MM.1S (cell line): ENCODE results near the gene IMMT.

ENCODE experiments used
- DNase-seq: peaks from one replicate; pipeline ENCODE4 v3.0.0-alpha.2; 2015
- H2AFZ ChIP-seq: fragments of 300-600 bp; sonication (generic); 2 replicates; pipeline ENCODE4 v1.6.0; 2016; ENCODE audit warnings: antibody characterized with exemption, low read length
- H3F3A ChIP-seq: fragments of 300-600 bp; sonication (generic); 2 replicates; pipeline ENCODE4 v1.6.1; 2016; ENCODE audit warnings: mild to moderate bottlenecking, antibody characterized with exemption, low read length, moderate library complexity, mixed read lengths; ENCODE audit not compliant: insufficient read depth
- H3K27ac ChIP-seq: fragments of 300-600 bp; sonication (generic); 2 replicates; pipeline ENCODE4 v1.5.1; 2016; ENCODE audit warnings: mild to moderate bottlenecking, low read length
- H3K27me3 ChIP-seq: fragments of 300-600 bp; sonication (generic); replicated peaks from 2 replicates; pipeline ENCODE4 v1.6.0; 2016; ENCODE audit warnings: low read length; ENCODE audit not compliant: insufficient read depth
- H3K36me3 ChIP-seq: fragments of 300-600 bp; sonication (generic); replicated peaks from 2 replicates; pipeline ENCODE4 v1.6.1; 2016; ENCODE audit warnings: mild to moderate bottlenecking, low read length, mixed read lengths; ENCODE audit not compliant: insufficient read depth
- H3K4me1 ChIP-seq: fragments of 300-600 bp; sonication (generic); 2 replicates; pipeline ENCODE4 v1.6.1; 2016; ENCODE audit warnings: low read length, mixed read lengths
- H3K4me2 ChIP-seq: fragments of 300-600 bp; sonication (generic); 2 replicates; pipeline ENCODE4 v1.6.0; 2016; ENCODE audit warnings: low read depth, low read length
- H3K4me3 ChIP-seq: fragments of 300-600 bp; sonication (generic); 2 replicates; pipeline ENCODE4 v1.5.1; 2016; ENCODE audit warnings: low read length, mixed read lengths
- H3K79me2 ChIP-seq: fragments of 300-600 bp; sonication (generic); 2 replicates; pipeline ENCODE4 v1.6.1; 2016; ENCODE audit warnings: mixed run types, low read length, mixed read lengths
- H3K9ac ChIP-seq: fragments of 300-600 bp; sonication (generic); 2 replicates; pipeline ENCODE4 v1.6.1; 2016; ENCODE audit warnings: low read length, mixed read lengths
- H3K9me2 ChIP-seq: fragments of 300-600 bp; sonication (generic); replicated peaks from 2 replicates; pipeline ENCODE4 v1.6.1; 2016; ENCODE audit warnings: mild to moderate bottlenecking, low read length, mixed read lengths; ENCODE audit not compliant: insufficient read depth
- H3K9me3 ChIP-seq: fragments of 300-600 bp; sonication (generic); replicated peaks from 2 replicates; pipeline ENCODE4 v1.6.1; 2016; ENCODE audit warnings: mild to moderate bottlenecking, low read length, mixed read lengths; ENCODE audit not compliant: insufficient read depth
- H4K20me1 ChIP-seq: fragments of 300-600 bp; sonication (generic); 2 replicates; pipeline ENCODE4 v1.6.1; 2016; ENCODE audit warnings: mild to moderate bottlenecking, low read length, moderate library complexity, mixed read lengths; ENCODE audit not compliant: insufficient read depth
- CTCF ChIP-seq: fragments of 300-600 bp; sonication (generic); IDR thresholded peaks from 2 replicates; pipeline ENCODE4 v1.5.1; 2016; ENCODE audit warnings: antibody characterized with exemption, low read length, mixed read lengths
- EZH2 ChIP-seq: fragments of 300-600 bp; sonication (generic); optimal IDR thresholded peaks from 2 replicates; pipeline ENCODE3; 2017; ENCODE audit warnings: low read depth, mild to moderate bottlenecking, antibody characterized with exemption, low read length, mixed read lengths
- EZH2phosphoT487 ChIP-seq: fragments of 300-600 bp; sonication (generic); IDR thresholded peaks from 2 replicates; pipeline ENCODE4 v1.6.1; 2018; ENCODE audit warnings: antibody characterized with exemption, low read length

Gene IMMT

GRCh38 chr2:86239745-86240144 is 44.5 kb upstream of the IMMT start:
- TF ChIP-seq CTCF (no peak), EZH2phosphoT487 (no peak), EZH2 (no peak)
- Histone ChIP-seq H4K20me1 (no peaks in the 10 kb centered on the region), H3K27me3 (no peaks in the 10 kb centered on the region), H3K9me3 (no peaks in the 10 kb centered on the region), H3K9ac (no peak overlapping the region), H3K79me2 (no peaks in the 10 kb centered on the region), H3F3A (peaks cover 9% of the 10 kb centered on the region), H3K36me3 (no peaks in the 10 kb centered on the region), H3K4me3 (no peak overlapping the region), H2AFZ (no peak overlapping the region), H3K27ac (no peak overlapping the region), H3K9me2 (no peaks in the 10 kb centered on the region), H3K4me1 (peaks cover 38% of the 10 kb centered on the region), H3K4me2 (no peak overlapping the region)
- DNase-seq = no peak

- H3F3A ChIP-seq = peaks cover 9% of the 10 kb centered on the region
- H4K20me1 ChIP-seq = no peaks in the 10 kb centered on the region
- TF ChIP-seq CTCF = no peak
- TF ChIP-seq EZH2phosphoT487 = no peak
- TF ChIP-seq EZH2 = no peak
- no peaks in the 10 kb centered on the region for H3K36me3 ChIP-seq
- no peaks in the 10 kb centered on the region for H3K27me3 ChIP-seq
- H3K4me1 ChIP-seq = peaks cover 34% of the 10 kb centered on the region
- DNase-seq = no peak
- H3K9me3 ChIP-seq = no peaks in the 10 kb centered on the region
- no peak overlapping the region for H3K9ac ChIP-seq
- H3K79me2 ChIP-seq = no peaks in the 10 kb centered on the region
- H3K4me3 ChIP-seq = no peak overlapping the region
- no peak overlapping the region for H3K4me2 ChIP-seq
- no peak overlapping the region for H3K27ac ChIP-seq
- H2AFZ ChIP-seq = no peak overlapping the region
- no peaks in the 10 kb centered on the region for H3K9me2 ChIP-seq
Observed at GRCh38 chr2:86239326-86239725, 44.1 kb upstream of the IMMT start.

GRCh38 chr2:86238354-86238753 is 43.1 kb upstream of the IMMT start:
- H3K79me2 ChIP-seq = no peaks in the 10 kb centered on the region
- TF ChIP-seq CTCF (no peak), EZH2phosphoT487 (no peak), EZH2 (no peak)
- no peaks in the 10 kb centered on the region for H3K9me2 ChIP-seq
- DNase-seq = no peak
- H4K20me1 ChIP-seq = no peaks in the 10 kb centered on the region
- H2AFZ ChIP-seq = no peak overlapping the region
- no peak overlapping the region for H3K27ac ChIP-seq
- no peak overlapping the region for H3K9ac ChIP-seq
- H3K4me3 ChIP-seq = no peak overlapping the region
- no peaks in the 10 kb centered on the region for H3K27me3 ChIP-seq
- peaks cover 2% of the 10 kb centered on the region; the same call in 1 of the 2 replicates for H3F3A ChIP-seq
- no peaks in the 10 kb centered on the region for H3K36me3 ChIP-seq
- H3K9me3 ChIP-seq = no peaks in the 10 kb centered on the region
- H3K4me1 ChIP-seq = peaks cover 24% of the 10 kb centered on the region
- H3K4me2 ChIP-seq = no peak overlapping the region
